ENCODE measurements around the gene LSM7.
"Not testable (repeated sequence)": the region's sequence is repeated elsewhere in the genome, so short reads cannot be mapped to it uniquely, and the experiment has no call there.

The LSM7 gene

DNA sequence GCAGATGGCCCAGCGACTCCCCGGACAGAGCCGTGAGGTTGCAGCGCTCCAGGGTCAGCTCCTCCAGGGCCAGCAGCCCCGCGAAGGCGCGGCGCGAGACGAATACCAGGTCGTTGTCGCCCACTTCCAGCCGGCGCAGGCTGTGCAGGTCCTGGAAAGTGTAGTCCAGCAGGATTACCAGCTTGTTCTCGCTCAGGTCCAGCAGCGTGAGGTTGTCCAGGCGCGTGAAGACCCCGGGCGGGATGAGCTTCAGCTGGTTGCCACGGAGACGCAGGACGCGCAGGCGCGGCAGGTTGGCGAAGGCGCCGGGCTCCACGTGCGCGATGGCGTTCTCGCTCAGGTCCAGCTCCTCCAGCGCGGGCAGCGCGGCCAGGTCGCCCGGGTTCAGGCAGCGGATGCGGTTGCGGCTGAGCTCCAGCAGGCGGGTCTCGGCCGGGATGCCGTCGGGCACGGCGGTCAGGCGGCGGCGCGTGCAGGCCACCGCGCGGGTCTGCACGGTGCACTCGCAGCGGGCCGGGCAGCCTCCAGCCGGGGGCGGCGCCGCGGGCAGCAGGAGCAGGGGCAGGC is 37.1 kb downstream of the LSM7 start:
- DNase-seq = no peak

- no peak for DNase-seq
Measured at GRCh38 chr19:2290441-2291184, 37.8 kb downstream of the LSM7 start.

DNA sequence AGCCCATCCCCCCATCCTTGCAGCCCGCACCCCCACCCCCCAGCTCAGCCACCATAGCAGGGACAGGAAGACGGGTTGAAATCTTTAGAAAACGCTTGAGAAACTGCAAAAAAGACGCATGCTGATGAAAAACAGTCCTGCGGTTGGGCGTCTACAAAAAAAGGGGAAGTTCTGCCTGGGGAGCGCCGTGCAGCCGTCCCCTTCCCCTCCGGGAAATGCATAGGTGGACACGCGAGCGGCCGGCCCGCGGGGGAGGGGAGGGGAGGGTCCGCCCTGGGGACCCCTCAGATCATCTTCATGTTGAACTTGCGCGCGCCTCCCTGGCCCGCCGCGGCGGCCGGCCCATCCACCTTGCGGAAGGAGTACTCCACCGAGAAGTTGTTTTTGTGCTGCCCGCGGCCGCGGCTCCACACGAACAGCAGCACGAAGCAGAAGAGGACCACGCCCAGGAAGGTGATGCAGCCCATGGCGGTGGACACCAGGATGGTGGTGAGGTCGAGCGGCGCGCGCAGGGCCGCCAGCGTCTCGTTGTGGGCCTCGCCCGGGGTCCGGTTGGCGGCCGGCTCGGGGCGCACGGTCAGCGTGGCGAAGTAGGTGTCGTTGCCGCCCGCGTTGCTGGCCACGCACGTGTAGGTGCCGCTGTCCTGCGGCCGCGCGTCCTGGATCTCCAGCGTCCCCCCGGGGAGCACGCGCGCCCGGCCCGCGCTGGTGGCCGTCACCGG is 38.5 kb downstream of the LSM7 start:
- peak; percentile 72 for DNase-seq

GRCh38 chr19:2288818-2289713 is 39.3 kb downstream of the LSM7 start:
- DNase-seq = no peak

DNA sequence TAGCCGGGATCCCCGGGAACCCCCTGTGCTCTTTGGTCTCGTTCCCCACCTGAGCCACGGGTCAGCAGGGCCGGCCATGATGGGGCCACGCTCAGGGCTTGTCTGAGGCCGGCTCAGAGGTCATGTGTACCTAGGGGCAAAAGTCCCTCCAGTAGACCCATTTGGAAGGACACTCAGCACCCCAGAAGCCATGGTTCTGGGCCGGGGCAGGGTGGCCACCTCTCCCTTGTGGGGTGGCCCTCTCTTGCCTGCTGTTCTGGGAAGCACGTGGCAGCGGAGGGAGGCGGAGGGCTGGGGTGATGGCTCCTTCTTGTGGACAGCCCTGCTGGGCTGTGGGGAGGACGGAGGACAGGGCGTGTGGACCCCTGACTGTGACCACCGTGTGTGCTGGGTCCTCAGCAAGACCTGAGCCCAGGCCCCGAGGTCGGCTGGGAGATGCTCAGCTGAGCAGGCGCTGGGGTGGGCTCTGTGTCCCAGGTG is 40.0 kb downstream of the LSM7 start:
- DNase-seq = no peak

DNA sequence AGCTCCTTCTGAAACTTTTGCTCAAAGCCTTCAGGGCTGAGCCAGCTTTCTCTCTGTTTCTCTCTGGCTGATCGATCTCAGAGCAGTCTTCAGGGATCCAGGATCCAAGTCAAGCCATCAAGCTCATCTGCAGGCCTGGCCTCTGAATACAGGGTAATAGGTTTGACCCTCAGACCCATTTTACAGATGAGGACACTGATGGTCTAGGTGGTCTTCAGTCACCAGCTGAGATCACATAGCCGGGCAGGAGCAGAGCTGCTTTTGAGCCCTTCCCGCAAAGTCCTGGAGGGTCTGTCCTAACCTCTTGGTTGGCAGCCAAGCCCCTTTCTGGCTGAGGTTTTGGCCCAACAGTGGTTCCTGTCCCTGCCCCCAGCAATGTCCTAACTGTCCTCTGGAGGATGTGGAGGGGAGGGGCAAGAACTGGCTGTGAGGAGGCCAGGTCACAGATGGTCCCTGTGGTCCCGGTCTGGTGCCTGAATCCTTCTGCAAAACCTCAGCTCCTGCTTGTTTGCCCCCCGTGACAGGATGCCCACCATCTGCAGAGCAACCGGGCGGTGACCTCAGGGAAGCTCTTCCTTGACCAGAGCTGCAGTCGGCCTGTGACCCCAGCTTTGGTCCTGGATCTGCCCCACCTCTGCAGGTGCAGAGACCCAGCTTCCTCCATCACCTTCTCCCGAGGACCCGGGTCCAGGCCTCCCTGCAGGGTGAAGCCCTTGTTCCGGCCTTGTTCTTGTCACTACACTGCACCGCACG is 40.6 kb downstream of the LSM7 start:
- DNase-seq = no peak

GRCh38 chr19:2286402-2287140 is 41.8 kb downstream of the LSM7 start:
- no peak for DNase-seq

GRCh38 chr19:2283835-2284507 is 44.4 kb downstream of the LSM7 start:
- no peak for DNase-seq

DNA sequence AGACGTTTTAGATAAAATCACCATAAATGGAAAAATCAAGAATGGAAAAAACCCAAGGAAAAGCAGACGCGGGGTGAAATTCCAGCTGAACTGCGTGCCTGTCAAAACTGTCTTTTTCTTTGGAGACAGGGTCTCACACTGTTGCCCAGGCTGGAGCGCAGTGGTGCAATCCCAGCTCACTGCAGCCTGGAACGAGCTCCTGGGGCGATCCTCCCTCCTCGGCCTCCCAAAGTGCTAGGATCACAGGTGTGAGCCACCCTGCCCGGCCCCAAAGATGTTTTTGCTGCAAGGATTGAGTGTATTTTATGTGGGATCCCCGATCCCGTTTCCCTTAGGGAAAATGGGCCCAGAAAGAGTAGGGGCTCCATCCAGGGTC is 45.5 kb downstream of the LSM7 start:
- DNase-seq = no peak

GRCh38 chr19:2282062-2282861 is 46.1 kb downstream of the LSM7 start, which contains the start of gene PEAK3:
Gene PEAK3, minus strand, starts transcription at chr19:2282175. Its CDS starts 1,244 bp downstream, at chr19:2280931.
- peak; percentile 58 for DNase-seq

DNA sequence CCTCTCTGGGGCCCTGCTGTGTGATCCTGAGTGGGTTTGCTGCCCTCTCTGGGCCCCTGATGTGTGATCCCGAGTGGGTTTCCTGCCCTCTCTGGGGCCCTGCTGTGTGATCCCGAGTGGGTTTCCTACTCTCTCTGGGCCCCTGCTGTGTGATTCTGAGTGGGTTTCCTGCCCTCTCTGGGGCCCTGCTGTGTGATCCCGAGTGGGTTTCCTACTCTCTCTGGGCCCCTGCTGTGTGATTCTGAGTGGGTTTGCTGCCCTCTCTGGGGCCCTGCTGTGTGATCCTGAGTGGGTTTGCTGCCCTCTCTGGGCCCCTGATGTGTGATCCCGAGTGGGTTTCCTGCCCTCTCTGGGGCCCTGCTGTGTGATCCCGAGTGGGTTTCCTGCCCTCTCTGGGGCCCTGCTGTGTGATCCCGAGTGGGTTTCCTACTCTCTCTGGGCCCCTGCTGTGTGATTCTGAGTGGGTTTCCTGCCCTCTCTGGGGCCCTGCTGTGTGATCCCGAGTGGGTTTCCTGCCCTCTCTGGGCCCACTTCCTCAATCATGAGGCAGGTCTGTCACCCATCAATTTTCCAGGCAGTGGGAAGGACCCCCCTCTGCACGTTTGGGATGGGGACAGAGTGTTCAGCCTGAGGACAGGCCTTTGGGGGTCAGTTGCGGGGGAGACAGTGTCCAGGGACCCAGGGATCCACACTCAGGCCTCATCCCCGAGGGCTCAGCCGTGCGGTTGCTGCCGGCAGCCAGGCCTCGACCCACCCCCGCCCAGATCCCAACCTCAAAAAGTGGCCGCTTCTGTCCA is 46.9 kb downstream of the LSM7 start:
- DNase-seq = not testable (repeated sequence)

- no peak for DNase-seq
Measured at GRCh38 chr19:2280633-2281264, 47.6 kb downstream of the LSM7 start.

DNA sequence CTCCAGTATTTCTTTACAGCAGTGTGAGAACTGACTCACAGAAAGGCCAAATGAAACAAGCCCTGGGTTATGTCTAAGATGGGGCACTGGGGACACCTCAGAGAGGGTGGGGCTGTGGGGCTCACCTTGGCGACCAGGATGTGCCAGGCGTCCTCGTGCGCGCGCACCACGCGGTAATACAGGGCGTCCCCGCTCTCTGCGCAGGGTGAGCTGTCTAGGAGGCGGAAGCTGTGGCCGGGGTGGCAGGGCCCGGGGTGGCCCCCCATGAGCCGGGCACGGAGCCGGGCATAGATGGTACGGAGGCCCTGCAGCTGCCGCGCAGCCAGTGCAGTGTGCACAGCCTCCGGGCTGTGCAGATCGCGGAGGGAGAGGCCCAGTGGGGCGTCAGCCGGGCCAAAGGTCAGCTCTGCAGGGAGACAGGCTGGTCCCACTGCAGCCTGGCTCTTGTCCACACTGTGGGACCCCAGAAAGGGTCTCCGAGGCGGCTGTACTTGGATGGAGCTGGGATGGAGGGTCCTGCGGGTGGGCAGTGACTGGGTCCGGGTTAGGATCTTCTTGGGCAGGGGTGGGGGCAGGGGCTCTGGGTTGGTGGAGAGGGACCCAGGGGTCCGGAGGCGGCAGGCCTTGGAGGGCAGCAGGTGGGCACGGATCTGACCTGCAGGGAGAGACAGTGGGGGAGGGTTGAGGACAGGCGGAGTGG is 49.8 kb downstream of the LSM7 start:
- no peak for DNase-seq

GRCh38 chr19:2277138-2277537 is 51.2 kb downstream of the LSM7 start:
- no peak for DNase-seq

- no peak for DNase-seq
Measured at GRCh38 chr19:2276429-2276986, 51.9 kb downstream of the LSM7 start.

GRCh38 chr19:2275588-2276428 is 52.6 kb downstream of the LSM7 start:
- no peak for DNase-seq

Measured in CD4-positive, alpha-beta T cell treated with Interferon gamma for 1 hour (primary cell).